Vagina (tissue), 2 donors: Measurements from ENCODE around the gene USP27X. TPM values are rescaled to one million over a fixed set of nuclear protein-coding genes. Genes with fewer than 3 reads are reported as not detected.

Experiments used
- DNase-seq, 2 donors: peaks; one replicate each; pipeline ENCODE4 v3.0.0-alpha.2; 2017; ENCODE audit errors: extremely low spot score in 2 of 2
- H3K27ac ChIP-seq: fragments of 200-600 bp; sonication (generic); one replicate; pipeline ENCODE4 v1.5.1; 2019
- H3K27me3 ChIP-seq: fragments of 200-600 bp; sonication (generic); one replicate; pipeline ENCODE4 v1.5.1; 2019
- H3K36me3 ChIP-seq, 2 donors: fragments of 200-600 bp; sonication (generic); one replicate each; pipeline ENCODE4 v1.5.1; 2017 to 2019
- H3K4me1 ChIP-seq: fragments of 200-600 bp; sonication (generic); one replicate; pipeline ENCODE4 v1.5.1; 2019
- H3K4me3 ChIP-seq, 2 donors: fragments of 200-600 bp; sonication (generic); 1 replicate in 1 of 2; 2 replicates in 1 of 2; pipeline ENCODE4 v1.5.1; 2016 to 2019
- H3K9me3 ChIP-seq: fragments of 200-600 bp; sonication (generic); one replicate; pipeline ENCODE4 v1.5.1; 2019
- POLR2A ChIP-seq, 2 donors: fragments of 450-650 bp; IDR thresholded peaks; one replicate each; pipeline ENCODE4 v1.6.1; 2017; ENCODE audit warnings: antibody characterized with exemption in 2 of 2, mild to moderate bottlenecking in 2 of 2, moderate library complexity in 2 of 2
- POLR2AphosphoS5 ChIP-seq, 2 donors: sonication (generic); formaldehyde crosslinking; IDR thresholded peaks; one replicate each; pipeline ENCODE4 v1.9.0; 2017; ENCODE audit warnings: antibody characterized with exemption in 2 of 2, mild to moderate bottlenecking in 2 of 2, low read depth in 1 of 2; ENCODE audit not compliant: insufficient read depth in 1 of 2
- intact Hi-C: fragments of 100-400 bp; cut with DNase I; formaldehyde crosslinking; loops from one replicate; pipeline ENCODE4 v1.15.1; 2023
- total RNA-seq: library from RNA; depleted of rRNA; stranded (reverse); fragments of >200 nt; gene quantifications from one replicate; pipeline ENCODE4 v1.2.3, GENCODE V29; 2016
- TF ChIP-seq, protein P1 (sequence below), 3 experiments: fragments of 450-650 bp in 2 of 3; fragments of 200-600 bp in 1 of 3; sonication (generic) in 1 of 3; IDR thresholded peaks; one replicate each; pipeline ENCODE4 v1.5.1; 2017 to 2019; ENCODE audit warnings: antibody characterized with exemption in 3 of 3, mild to moderate bottlenecking in 2 of 3, moderate library complexity in 2 of 3

Gene USP27X
- total RNA-seq, 1 donor from 2014 or later = 2.9 TPM

DNA sequence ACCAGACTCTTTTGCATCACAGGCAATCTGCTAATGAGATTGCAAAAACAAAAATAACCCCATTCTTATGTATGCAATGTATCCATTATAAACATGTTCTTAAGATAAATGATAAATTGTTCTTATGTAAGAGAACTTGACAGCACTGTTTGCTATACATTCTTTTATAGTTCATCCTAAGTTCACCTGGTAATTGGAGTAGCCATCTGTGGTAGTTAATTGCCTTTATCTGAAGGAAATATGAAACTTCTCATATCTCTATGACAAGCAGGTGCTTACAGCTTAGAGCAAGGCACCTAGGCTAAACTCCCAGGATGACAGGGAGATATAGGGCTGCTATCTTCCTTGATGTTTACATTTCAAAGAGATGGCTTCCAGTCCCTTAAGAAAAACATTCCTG lies 21.8 kb downstream of the USP27X start:
- Histone ChIP-seq H3K27ac (no peak overlapping the region), H3K27me3 (peaks cover 3% of the 10 kb centered on the region), H3K4me1 (no peaks in the 10 kb centered on the region), H3K9me3 (no peaks in the 10 kb centered on the region), H3K4me3 (no peak overlapping the region), H3K36me3 (no peaks in the 10 kb centered on the region)
- intact Hi-C loops = no loop called here
- no peak for DNase-seq
- TF ChIP-seq POLR2A (IDR thresholded peaks at IDR 0.05) = no peak

DNA sequence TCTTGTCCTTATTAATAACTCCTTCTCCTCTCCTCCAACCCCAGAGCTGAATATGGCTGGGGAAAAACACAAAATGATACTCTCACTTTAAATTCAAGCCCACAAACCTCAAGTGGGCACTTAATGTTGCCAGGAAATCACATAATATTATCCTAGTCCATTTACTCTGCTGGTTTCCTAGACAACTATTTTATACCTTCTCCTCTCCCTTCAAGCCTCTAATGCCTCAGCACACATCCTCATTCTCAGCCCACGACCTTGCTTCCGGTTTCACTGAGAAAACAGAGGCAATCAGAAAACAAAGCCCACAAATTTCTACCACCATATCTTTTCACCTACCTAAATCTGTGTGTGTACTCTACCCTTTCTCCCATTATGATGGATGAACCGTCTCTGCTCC lies 31.1 kb downstream of the USP27X start:
- TF ChIP-seq, protein P1, sequence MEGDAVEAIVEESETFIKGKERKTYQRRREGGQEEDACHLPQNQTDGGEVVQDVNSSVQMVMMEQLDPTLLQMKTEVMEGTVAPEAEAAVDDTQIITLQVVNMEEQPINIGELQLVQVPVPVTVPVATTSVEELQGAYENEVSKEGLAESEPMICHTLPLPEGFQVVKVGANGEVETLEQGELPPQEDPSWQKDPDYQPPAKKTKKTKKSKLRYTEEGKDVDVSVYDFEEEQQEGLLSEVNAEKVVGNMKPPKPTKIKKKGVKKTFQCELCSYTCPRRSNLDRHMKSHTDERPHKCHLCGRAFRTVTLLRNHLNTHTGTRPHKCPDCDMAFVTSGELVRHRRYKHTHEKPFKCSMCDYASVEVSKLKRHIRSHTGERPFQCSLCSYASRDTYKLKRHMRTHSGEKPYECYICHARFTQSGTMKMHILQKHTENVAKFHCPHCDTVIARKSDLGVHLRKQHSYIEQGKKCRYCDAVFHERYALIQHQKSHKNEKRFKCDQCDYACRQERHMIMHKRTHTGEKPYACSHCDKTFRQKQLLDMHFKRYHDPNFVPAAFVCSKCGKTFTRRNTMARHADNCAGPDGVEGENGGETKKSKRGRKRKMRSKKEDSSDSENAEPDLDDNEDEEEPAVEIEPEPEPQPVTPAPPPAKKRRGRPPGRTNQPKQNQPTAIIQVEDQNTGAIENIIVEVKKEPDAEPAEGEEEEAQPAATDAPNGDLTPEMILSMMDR (IDR thresholded peaks at IDR 0.05) = no peak
- TF ChIP-seq POLR2AphosphoS5 (IDR thresholded peaks at IDR 0.05; ENCODE audit: insufficient read depth in 1 of 2, low read depth in 1 of 2) (no peak), POLR2A (IDR thresholded peaks at IDR 0.05) (no peak)
- H3K27ac ChIP-seq = no peak overlapping the region
- no peaks in the 10 kb centered on the region for H3K27me3 ChIP-seq
- H3K4me3 ChIP-seq = no peak overlapping the region
- H3K9me3 ChIP-seq = no peaks in the 10 kb centered on the region
- no peak for DNase-seq
- H3K36me3 ChIP-seq = no peaks in the 10 kb centered on the region
- intact Hi-C loops = no loop called here
- H3K4me1 ChIP-seq = no peaks in the 10 kb centered on the region

- TF ChIP-seq, protein P1 (IDR thresholded peaks at IDR 0.05) = no peak
- TF ChIP-seq POLR2A (IDR thresholded peaks at IDR 0.05) (no peak), POLR2AphosphoS5 (IDR thresholded peaks at IDR 0.05; ENCODE audit: insufficient read depth in 1 of 2, low read depth in 1 of 2) (no peak)
- Histone ChIP-seq H3K4me3 (no peak overlapping the region), H3K36me3 (no peaks in the 10 kb centered on the region), H3K27ac (no peak overlapping the region), H3K4me1 (no peaks in the 10 kb centered on the region), H3K27me3 (no peaks in the 10 kb centered on the region), H3K9me3 (no peaks in the 10 kb centered on the region)
- intact Hi-C loops = no loop called here
- DNase-seq = no peak
Observed at GRCh38 chrX:49912086-49912485, 32.8 kb downstream of the USP27X start.

- Histone ChIP-seq H3K36me3 (no peaks in the 10 kb centered on the region), H3K4me3 (no peak overlapping the region), H3K4me1 (no peaks in the 10 kb centered on the region), H3K27me3 (no peaks in the 10 kb centered on the region), H3K27ac (no peak overlapping the region), H3K9me3 (no peaks in the 10 kb centered on the region)
- intact Hi-C loops = no loop called here
- no peak for DNase-seq
- TF ChIP-seq POLR2A (IDR thresholded peaks at IDR 0.05) = no peak
- TF ChIP-seq, protein P1 (IDR thresholded peaks at IDR 0.05) = no peak
- no peak for TF ChIP-seq POLR2AphosphoS5 (IDR thresholded peaks at IDR 0.05; ENCODE audit: insufficient read depth in 1 of 2, low read depth in 1 of 2)
Observed at GRCh38 chrX:49912861-49913260, 33.6 kb downstream of the USP27X start.

GRCh38 chrX:49915361-49916222 lies 36.3 kb downstream of the USP27X start:
- TF ChIP-seq POLR2A (IDR thresholded peaks at IDR 0.05) = no peak
- TF ChIP-seq, protein P1 (IDR thresholded peaks at IDR 0.05) = peak; percentile 57 to 83 (median 61)
- no peak overlapping the region for H3K27ac ChIP-seq
- H3K4me1 ChIP-seq = no peaks in the 10 kb centered on the region
- H3K36me3 ChIP-seq = no peaks in the 10 kb centered on the region
- H3K27me3 ChIP-seq = no peaks in the 10 kb centered on the region
- intact Hi-C loops = loop anchor here (5.0 kb wide), 1 partner anchor 287 kb away; the partner anchor contains the start of genes AKAP4 and CCNB3
- no peaks in the 10 kb centered on the region for H3K9me3 ChIP-seq
- no peak for DNase-seq
- H3K4me3 ChIP-seq = no peak overlapping the region
